Measurements from ENCODE around the gene MIGA2. TPM values are rescaled to one million over a fixed set of nuclear protein-coding genes. Genes with fewer than 3 reads are reported as not detected.

MIGA2 gene
- total RNA-seq, 1 experiment from 2014 or later = 23.0 TPM

GRCh38 chr9:129113645-129114304 lies 77.3 kb downstream of the MIGA2 start:
- peaks cover 13% of the 10 kb centered on the region for H3K4me1 ChIP-seq (ENCODE audit: control insufficient read depth, insufficient read depth, low read length)
- H3K36me3 ChIP-seq (ENCODE audit: control insufficient read depth, insufficient read depth, low read length) = peaks cover 6% of the 10 kb centered on the region; the same call in 1 of the 2 replicates
- ChIA-PET CTCF (no interaction called here), POLR2A (no interaction called here)
- DNase-seq (ENCODE audit: low read depth, low spot score) = no peak
- no peak overlapping the region for H3K27ac ChIP-seq (ENCODE audit: low read length)
- in situ Hi-C loops (cut with HindIII; ENCODE audit: low pct_unique_long_range_greater_than_20kb, low sequenced_read_pairs) (no loop called here), intact Hi-C loops (cut with micrococcal nuclease; ENCODE audit: unreplicated experiment) (no loop called here)
- no peaks in the 10 kb centered on the region for H3K27me3 ChIP-seq (ENCODE audit: control insufficient read depth, insufficient read depth, low read length)
- ATAC-seq = no peak
- no peaks in the 10 kb centered on the region for H3K9me3 ChIP-seq (ENCODE audit: control insufficient read depth, insufficient read depth, low read depth, low read length)
- BruUV-seq (replicated peaks) = no TSS peak
- H3K4me3 ChIP-seq (ENCODE audit: low read depth in 2 of 2, low read length in 2 of 2) = no peak overlapping the region
- TF ChIP-seq POLR2AphosphoS5 (IDR thresholded peaks at IDR 0.05; ENCODE audit: low read depth, low read length) (no peak), SIN3A (IDR thresholded peaks at IDR 0.05; ENCODE audit: borderline replicate concordance, insufficient read depth, low read depth, low read length) (no peak), TCF7L2 (IDR thresholded peaks at IDR 0.05; ENCODE audit: low read depth, low read length) (no peak), CTCF (IDR thresholded peaks at IDR 0.05) (no peak), REST (IDR thresholded peaks at IDR 0.05; ENCODE audit: insufficient read depth in 1 of 2, low read depth in 2 of 2, low read length in 1 of 2) (no peak)

- POLR2A ChIA-PET = no interaction called here
- CTCF ChIA-PET = no interaction called here
Observed at GRCh38 chr9:129118799-129119198, 82.4 kb downstream of the MIGA2 start.

More at GRCh38 chr9:129118799-129119198, 82.4 kb downstream of the MIGA2 start:
- intact Hi-C loops (cut with micrococcal nuclease; ENCODE audit: unreplicated experiment) = no loop called here
- no peak overlapping the region for H3K4me3 ChIP-seq (ENCODE audit: low read depth in 2 of 2, low read length in 2 of 2)
- DNase-seq (ENCODE audit: low read depth, low spot score) (no peak), ATAC-seq (no peak)
- no TSS peak for BruUV-seq (replicated peaks)
- no peak overlapping the region for H3K27ac ChIP-seq (ENCODE audit: low read length)
- H3K4me1 ChIP-seq (ENCODE audit: control insufficient read depth, insufficient read depth, low read length) = peaks cover 4% of the 10 kb centered on the region; the same call in 1 of the 2 replicates
- H3K9me3 ChIP-seq (ENCODE audit: control insufficient read depth, insufficient read depth, low read depth, low read length) = no peaks in the 10 kb centered on the region
- TF ChIP-seq SIN3A (IDR thresholded peaks at IDR 0.05; ENCODE audit: borderline replicate concordance, insufficient read depth, low read depth, low read length) (no peak), TCF7L2 (IDR thresholded peaks at IDR 0.05; ENCODE audit: low read depth, low read length) (no peak), CTCF (IDR thresholded peaks at IDR 0.05) (no peak), REST (IDR thresholded peaks at IDR 0.05; ENCODE audit: insufficient read depth in 1 of 2, low read depth in 2 of 2, low read length in 1 of 2) (no peak), POLR2AphosphoS5 (IDR thresholded peaks at IDR 0.05; ENCODE audit: low read depth, low read length) (no peak)
- H3K36me3 ChIP-seq (ENCODE audit: control insufficient read depth, insufficient read depth, low read length) = 0 out of 2 replicates have a peak, but pooled peaks cover 4% of the 10 kb centered on the region
- H3K27me3 ChIP-seq (ENCODE audit: control insufficient read depth, insufficient read depth, low read length) = no peaks in the 10 kb centered on the region
- in situ Hi-C loops (cut with HindIII; ENCODE audit: low pct_unique_long_range_greater_than_20kb, low sequenced_read_pairs) = no loop called here

Measured in Panc1 (cell line).